Caco-2 (cell line): ENCODE data around the gene RAB40A. TPM values are rescaled to one million over a fixed set of nuclear protein-coding genes. Genes with fewer than 3 reads are reported as not detected.

Source experiments
- BruUV-seq: library from RNA; stranded (reverse); fragments of 400-500 nt; replicated peaks from 2 replicates; lab custom pipeline; 2021; lab: Mats Ljungman, UMichigan
- CTCF ChIA-PET: fragments of 300-600 bp; sonication (Branson Sonifier 250); formaldehyde crosslinking; loops from one replicate; lab custom pipeline; 2022; ENCODE audit warnings: antibody characterized with exemption; lab: Charles Lee
- POLR2A ChIA-PET: fragments of 300-600 bp; sonication (Branson Sonifier 250); formaldehyde crosslinking; loops from one replicate; lab custom pipeline; 2022; ENCODE audit warnings: antibody characterized with exemption; lab: Charles Lee
- DNase-seq, 2 experiments: peaks; one replicate each; pipeline versions ENCODE4 v3.0.0 to v3.0.0-alpha.2; 2020 to 2022
- H3K27me3 ChIP-seq: replicated peaks from 2 replicates; pipeline ENCODE4 v1.6.0; 2011; ENCODE audit warnings: low read length; ENCODE audit not compliant: control insufficient read depth, insufficient read depth
- H3K36me3 ChIP-seq: 2 replicates; pipeline ENCODE4 v1.5.1; 2011; ENCODE audit warnings: low read length; ENCODE audit not compliant: control insufficient read depth, insufficient read depth
- H3K4me1 ChIP-seq: fragments of 250-450 bp; sonication (Bioruptor Pico); 2 replicates; pipeline ENCODE4 v1.5.1; 2020; ENCODE audit warnings: mild to moderate bottlenecking
- H3K4me3 ChIP-seq: 2 replicates; pipeline ENCODE4 v1.5.1; 2011; ENCODE audit warnings: low read depth, mild to moderate bottlenecking, control low read depth, low read length
- H3K9me3 ChIP-seq: fragments of 250-450 bp; sonication (Bioruptor Pico); 2 replicates; pipeline ENCODE4 v1.5.1; 2020; ENCODE audit warnings: mild to moderate bottlenecking, moderate library complexity
- H3K27ac Mint-ChIP-seq: one replicate; pipeline ENCODE4 v1.8.0; 2022; ENCODE audit warnings: mixed read lengths; ENCODE audit not compliant: unreplicated experiment
- H3K27me3 Mint-ChIP-seq: one replicate; pipeline ENCODE4 v1.8.0; 2022; ENCODE audit warnings: mixed read lengths; ENCODE audit not compliant: insufficient read depth, unreplicated experiment
- H3K36me3 Mint-ChIP-seq: one replicate; pipeline ENCODE4 v1.8.0; 2022; ENCODE audit warnings: mild to moderate bottlenecking, mixed read lengths; ENCODE audit not compliant: insufficient read depth, unreplicated experiment
- H3K4me1 Mint-ChIP-seq: one replicate; pipeline ENCODE4 v1.8.0; 2022; ENCODE audit warnings: low read depth, mixed read lengths; ENCODE audit not compliant: unreplicated experiment
- H3K4me3 Mint-ChIP-seq: one replicate; pipeline ENCODE4 v1.8.0; 2022; ENCODE audit warnings: mild to moderate bottlenecking, moderate library complexity, mixed read lengths; ENCODE audit not compliant: unreplicated experiment
- H3K9me3 Mint-ChIP-seq: one replicate; pipeline ENCODE4 v1.8.0; 2022; ENCODE audit warnings: mixed read lengths; ENCODE audit not compliant: unreplicated experiment
- intact Hi-C: fragments of 100-400 bp; cut with micrococcal nuclease; formaldehyde crosslinking; loops from one replicate; pipeline ENCODE4 v1.10.0; 2022; ENCODE audit not compliant: unreplicated experiment
- total RNA-seq: library from RNA; stranded (reverse); gene quantifications from 2 replicates; pipeline ENCODE4 v1.2.3, GENCODE V29; 2022
- TF ChIP-seq, protein P1 (sequence below), 2 experiments: fragments of 200-600 bp in 1 of 2; IDR thresholded peaks; 1 replicate in 1 of 2; 2 replicates in 1 of 2; pipeline versions ENCODE4 v1.5.1 to v1.8.0; 2011 to 2022; ENCODE audit warnings: antibody characterized with exemption in 1 of 2, control low read depth in 1 of 2, inconsistent platforms in 1 of 2, low read depth in 1 of 2, low read length in 1 of 2, mild to moderate bottlenecking in 1 of 2, moderate library complexity in 1 of 2; ENCODE audit not compliant: insufficient read depth in 1 of 2, severe bottlenecking in 1 of 2, unreplicated experiment in 1 of 2

Gene RAB40A
- total RNA-seq, 1 experiment from 2014 or later = not detected

- H3K36me3 Mint-ChIP-seq = no peaks in the 10 kb centered on the region
- H3K4me1 Mint-ChIP-seq = no peaks in the 10 kb centered on the region
- TF ChIP-seq, protein P1, sequence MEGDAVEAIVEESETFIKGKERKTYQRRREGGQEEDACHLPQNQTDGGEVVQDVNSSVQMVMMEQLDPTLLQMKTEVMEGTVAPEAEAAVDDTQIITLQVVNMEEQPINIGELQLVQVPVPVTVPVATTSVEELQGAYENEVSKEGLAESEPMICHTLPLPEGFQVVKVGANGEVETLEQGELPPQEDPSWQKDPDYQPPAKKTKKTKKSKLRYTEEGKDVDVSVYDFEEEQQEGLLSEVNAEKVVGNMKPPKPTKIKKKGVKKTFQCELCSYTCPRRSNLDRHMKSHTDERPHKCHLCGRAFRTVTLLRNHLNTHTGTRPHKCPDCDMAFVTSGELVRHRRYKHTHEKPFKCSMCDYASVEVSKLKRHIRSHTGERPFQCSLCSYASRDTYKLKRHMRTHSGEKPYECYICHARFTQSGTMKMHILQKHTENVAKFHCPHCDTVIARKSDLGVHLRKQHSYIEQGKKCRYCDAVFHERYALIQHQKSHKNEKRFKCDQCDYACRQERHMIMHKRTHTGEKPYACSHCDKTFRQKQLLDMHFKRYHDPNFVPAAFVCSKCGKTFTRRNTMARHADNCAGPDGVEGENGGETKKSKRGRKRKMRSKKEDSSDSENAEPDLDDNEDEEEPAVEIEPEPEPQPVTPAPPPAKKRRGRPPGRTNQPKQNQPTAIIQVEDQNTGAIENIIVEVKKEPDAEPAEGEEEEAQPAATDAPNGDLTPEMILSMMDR (IDR thresholded peaks at IDR 0.05; ENCODE audit: insufficient read depth in 1 of 2, low read depth in 1 of 2, low read length in 1 of 2, severe bottlenecking in 1 of 2, unreplicated experiment in 1 of 2) = no peak
- H3K4me3 Mint-ChIP-seq = no peak overlapping the region
- POLR2A ChIA-PET = no interaction called here
- no peak for DNase-seq
- H3K9me3 Mint-ChIP-seq = no peaks in the 10 kb centered on the region
- intact Hi-C loops = no loop called here
- Histone ChIP-seq H3K9me3 (no peaks in the 10 kb centered on the region), H3K4me1 (no peaks in the 10 kb centered on the region), H3K27me3 (no peaks in the 10 kb centered on the region), H3K36me3 (no peaks in the 10 kb centered on the region), H3K4me3 (no peak overlapping the region)
- no peak overlapping the region for H3K27ac Mint-ChIP-seq
- BruUV-seq = no TSS peak
- no peaks in the 10 kb centered on the region for H3K27me3 Mint-ChIP-seq
- CTCF ChIA-PET = no interaction called here
Observed at GRCh38 chrX:103524747-103525146, 5.5 kb upstream of the RAB40A start.

GRCh38 chrX:103523605-103524004, 4.3 kb upstream of the RAB40A start:
- Mint-ChIP-seq H3K9me3 (no peaks in the 10 kb centered on the region), H3K27me3 (no peaks in the 10 kb centered on the region), H3K4me1 (no peaks in the 10 kb centered on the region), H3K4me3 (no peak overlapping the region), H3K36me3 (no peaks in the 10 kb centered on the region), H3K27ac (no peak overlapping the region)
- TF ChIP-seq, protein P1 (IDR thresholded peaks at IDR 0.05; ENCODE audit: insufficient read depth in 1 of 2, low read depth in 1 of 2, low read length in 1 of 2, severe bottlenecking in 1 of 2, unreplicated experiment in 1 of 2) = no peak
- ChIA-PET POLR2A (no interaction called here), CTCF (no interaction called here)
- intact Hi-C loops = no loop called here
- H3K36me3 ChIP-seq = no peaks in the 10 kb centered on the region
- no peak overlapping the region for H3K4me3 ChIP-seq
- no TSS peak for BruUV-seq
- no peaks in the 10 kb centered on the region for H3K4me1 ChIP-seq
- H3K27me3 ChIP-seq = no peaks in the 10 kb centered on the region
- DNase-seq = no peak
- H3K9me3 ChIP-seq = no peaks in the 10 kb centered on the region

DNA sequence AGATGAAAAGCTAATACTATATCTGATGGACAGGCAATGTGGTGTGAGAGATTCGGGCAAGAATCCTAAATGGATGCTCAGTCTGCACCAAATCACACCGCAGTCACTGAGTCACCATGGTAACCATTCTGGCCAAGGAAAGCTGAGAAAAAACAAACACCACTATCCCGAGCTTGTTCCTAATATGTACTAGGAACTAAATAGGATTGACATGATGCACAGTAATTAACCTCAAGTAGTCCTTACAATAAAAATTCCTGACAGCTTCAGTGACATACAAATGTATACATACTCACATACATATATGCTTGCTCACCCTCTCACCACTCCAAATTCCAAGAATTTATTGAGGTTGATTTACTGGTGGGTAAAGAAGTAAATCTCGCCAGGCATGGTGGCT, 1.1 kb upstream of the RAB40A start:
- no peak overlapping the region for H3K27ac Mint-ChIP-seq
- no TSS peak for BruUV-seq
- intact Hi-C loops = no loop called here
- Histone ChIP-seq H3K9me3 (no peaks in the 10 kb centered on the region), H3K27me3 (no peaks in the 10 kb centered on the region; the same call in 1 of the 2 replicates), H3K36me3 (no peaks in the 10 kb centered on the region), H3K4me3 (no peak overlapping the region), H3K4me1 (no peaks in the 10 kb centered on the region)
- no peaks in the 10 kb centered on the region for H3K4me1 Mint-ChIP-seq
- CTCF ChIA-PET = no interaction called here
- H3K4me3 Mint-ChIP-seq = no peak overlapping the region
- H3K27me3 Mint-ChIP-seq = peaks cover 7% of the 10 kb centered on the region
- TF ChIP-seq, protein P1 (IDR thresholded peaks at IDR 0.05; ENCODE audit: insufficient read depth in 1 of 2, low read depth in 1 of 2, low read length in 1 of 2, severe bottlenecking in 1 of 2, unreplicated experiment in 1 of 2) = no peak
- no peak for DNase-seq
- POLR2A ChIA-PET = no interaction called here
- no peaks in the 10 kb centered on the region for H3K36me3 Mint-ChIP-seq
- H3K9me3 Mint-ChIP-seq = no peaks in the 10 kb centered on the region
